Raji (cell line): ENCODE data around the gene ALDH8A1.

Experiments used
- POLR2A ChIP-seq: IDR thresholded peaks from 2 replicates; pipeline ENCODE4 v1.6.1; 2011; ENCODE audit warnings: low read depth, low read length, control low read depth; ENCODE audit not compliant: insufficient read depth

Gene ALDH8A1

DNA sequence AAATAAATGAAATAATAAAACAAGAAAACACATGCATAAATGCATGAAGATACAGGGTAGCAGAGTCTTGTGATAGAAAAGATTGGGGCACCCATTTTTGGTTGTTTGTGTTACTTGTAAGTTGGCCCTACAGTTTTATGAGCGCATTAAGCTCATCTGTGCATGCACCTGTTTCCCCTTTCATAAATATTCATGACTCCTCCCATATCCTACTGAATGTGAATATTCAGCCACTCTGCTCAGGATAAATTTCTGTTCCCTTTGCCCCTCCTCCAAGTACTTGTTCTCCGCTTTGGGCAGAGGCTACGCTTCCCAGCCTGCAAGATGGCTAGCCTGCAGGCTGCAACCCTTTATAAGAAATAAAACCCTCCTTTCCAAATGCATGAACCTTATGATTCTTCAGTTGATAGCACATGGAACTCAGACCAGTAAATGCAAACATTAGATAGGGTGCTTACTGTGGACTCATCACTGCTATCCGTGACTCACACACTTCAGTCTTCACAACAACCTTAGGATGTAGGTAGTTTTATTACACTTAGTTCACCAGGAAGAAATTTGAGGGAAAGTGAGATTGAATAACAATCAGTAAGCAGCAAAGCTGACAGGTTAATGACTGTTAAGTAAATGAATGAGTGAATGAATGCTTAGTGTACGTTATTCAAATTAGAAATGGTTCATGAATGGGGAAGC lies 15.0 kb downstream of the ALDH8A1 start:
- no peak for TF ChIP-seq POLR2A

DNA sequence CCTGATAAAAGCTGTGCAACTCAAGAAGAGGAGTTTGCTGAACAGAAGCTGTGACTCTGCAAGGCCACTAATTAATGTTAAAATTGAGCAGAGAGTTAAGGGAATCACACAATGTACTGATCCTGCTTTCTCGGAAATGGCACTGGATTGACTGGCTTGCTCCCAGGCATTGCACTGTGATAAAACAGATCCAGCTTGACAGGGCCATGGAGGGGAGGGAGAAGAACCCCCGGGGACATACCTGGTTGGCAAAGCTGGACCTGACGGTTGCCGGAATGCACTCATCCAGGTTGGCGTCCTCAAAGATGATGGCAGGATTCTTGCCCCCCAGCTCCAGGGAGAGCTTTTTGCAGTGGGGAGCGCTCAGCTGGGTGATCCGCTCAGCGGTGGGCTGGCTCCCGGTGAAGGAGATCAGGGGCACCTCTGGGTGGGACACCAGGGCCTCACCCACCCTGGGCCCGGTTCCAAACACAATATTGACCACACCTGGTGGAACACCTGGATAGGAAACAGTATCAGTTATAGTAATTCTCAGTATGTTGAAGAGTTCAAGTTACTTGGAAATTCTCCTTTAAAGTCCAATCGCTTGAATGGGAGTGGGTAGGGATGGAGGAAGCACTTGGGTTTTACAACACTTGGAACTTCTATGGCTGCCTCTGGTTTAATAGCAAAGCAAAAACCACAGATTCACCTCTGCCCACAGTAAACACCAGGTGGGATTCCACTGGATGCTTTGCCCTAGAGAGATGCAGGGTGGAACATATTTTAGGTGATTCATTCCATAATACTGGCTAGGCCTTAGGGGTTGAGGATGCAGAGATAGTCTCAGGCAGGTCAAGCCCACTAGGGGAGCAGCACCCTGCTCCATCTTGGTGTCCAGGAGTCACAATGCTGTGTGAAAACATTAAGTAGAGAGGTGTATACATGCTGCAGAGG lies 17.1 kb downstream of the ALDH8A1 start:
- TF ChIP-seq POLR2A, result no peak

DNA sequence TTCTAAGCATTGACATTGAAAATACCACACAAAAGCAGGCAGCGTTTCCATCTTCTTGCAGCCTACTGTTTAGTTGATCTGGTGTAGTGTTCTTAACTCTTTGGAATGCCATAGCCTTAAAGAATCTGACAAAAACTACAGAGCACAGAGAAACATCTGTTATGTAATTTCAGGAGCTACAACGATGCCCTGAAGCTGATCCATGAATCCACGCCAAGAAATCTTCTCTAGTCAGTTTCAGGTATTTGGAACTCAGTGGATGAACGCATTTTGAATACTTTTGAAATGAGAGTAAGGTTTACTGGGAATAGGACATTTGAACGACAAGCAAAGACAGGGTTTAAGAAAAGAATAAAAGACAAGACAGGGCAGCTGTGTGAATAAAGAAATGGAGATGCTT lies 17.8 kb downstream of the ALDH8A1 start:
- no peak for TF ChIP-seq POLR2A

DNA sequence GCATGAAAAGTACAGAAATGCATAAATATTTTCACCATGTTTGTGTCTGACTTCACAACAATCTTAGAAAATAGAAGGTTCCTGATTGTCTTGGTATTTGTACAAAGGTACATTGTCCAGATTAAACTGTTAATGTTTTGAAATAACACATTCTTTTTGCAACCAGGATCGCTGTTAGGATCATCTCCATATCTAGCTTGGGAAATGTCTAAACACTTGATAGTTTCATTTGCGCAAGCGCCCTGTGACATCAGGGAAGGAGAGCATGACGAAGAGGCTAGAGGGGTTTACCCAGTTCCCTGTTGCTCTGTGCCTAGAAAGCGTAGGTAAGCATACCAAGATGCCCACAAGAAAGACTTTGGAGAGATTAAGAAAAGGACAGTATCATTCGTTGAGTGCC lies 19.4 kb downstream of the ALDH8A1 start:
- TF ChIP-seq POLR2A, result no peak

DNA sequence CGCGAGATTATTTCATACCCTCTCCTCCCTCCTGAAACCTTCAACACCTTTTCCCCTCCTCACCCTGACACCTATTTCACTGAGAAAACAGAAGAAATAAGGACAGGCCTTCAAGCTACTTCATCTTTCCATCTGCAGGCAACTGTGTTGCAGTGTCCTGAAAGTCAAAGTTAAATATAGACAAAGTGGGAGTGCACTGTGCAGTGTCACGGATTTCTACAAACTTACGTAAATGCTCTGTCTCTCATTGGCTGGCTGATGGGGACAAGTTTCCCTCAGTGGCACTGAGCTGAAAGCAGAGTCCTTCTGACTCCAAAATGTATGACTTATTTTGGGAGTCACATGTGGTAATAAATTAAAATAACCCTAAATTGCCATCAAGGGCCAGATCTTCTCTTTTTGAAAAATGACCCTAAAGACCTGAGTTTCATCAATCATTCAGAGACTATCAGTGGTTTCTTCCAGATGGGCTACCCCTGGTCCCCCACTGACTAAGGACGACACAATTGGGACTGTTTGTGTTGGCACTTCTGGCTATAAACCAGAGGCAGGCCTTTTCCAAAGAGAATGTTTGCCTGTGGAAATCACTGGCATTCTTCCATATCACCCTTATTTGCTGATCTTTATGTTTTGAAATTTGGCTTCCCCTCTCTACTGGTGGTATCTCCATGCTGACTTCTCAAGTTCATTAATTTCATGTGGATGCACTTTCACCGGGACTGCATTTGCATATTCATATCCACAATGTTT lies 21.6 kb downstream of the ALDH8A1 start:
- no peak for TF ChIP-seq POLR2A

DNA sequence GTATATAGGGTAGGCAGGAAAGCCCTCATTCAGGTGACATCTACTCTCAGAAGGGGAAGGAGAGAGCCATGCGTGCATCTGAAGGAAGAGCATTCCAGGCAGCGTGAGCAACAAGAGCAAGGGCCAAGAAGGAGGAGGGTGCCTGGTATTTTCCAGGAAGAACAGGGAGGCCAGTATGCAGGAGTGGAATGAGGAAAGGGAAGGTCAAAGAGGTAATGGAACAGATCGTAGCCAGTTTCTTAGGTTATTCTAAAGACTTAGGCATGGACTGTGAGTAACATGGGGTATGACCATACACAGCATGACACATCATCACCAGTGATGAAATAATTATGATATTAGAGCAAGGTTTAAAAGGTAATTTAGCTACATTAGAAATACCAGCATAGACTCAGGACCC lies 24.1 kb downstream of the ALDH8A1 start:
- no peak for TF ChIP-seq POLR2A

DNA sequence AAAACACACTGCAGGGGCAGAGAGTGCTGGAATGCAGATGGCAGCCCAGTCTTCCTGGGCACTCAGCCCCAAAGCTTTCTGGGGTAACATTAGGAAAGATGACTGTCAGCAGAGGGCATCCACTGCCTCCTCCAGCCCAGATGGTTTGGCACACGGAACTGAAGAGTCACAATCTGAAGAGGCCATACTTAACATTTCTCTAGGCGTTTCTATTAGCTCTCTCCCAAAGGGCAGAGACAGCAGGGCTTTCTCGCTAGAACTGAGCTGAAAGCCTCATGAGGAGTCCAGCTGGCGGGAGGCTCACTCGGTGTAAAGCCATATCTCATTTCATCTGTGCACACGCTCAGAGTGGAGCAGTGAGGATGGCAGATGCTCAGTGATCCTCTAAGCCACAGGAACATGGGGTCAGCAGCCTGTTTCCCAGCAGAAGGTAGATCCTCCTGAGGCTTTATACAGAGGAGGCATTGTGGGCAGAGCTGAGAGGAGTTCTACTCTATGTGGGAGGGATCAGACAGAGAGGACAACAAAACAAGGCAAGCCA lies 28.1 kb downstream of the ALDH8A1 start:
- TF ChIP-seq POLR2A, result no peak

DNA sequence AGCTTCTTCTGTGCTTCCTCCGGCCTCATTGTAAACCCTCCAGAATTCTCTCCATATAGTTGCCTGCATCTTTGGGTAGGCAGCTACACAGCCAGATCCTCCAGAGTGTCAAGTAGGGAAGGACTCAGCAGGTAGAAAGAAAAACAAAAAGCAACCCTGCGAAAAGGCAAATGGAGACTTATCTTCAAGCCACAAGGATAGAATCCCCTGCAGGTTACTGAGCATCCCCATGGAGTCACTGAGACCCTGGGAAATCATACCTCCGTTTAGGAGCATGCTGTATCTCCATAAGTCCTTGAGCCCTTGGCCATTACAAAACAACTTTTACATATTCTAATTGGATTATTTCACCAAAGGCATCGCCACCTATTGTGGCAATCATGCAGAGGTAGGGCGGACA lies 28.6 kb downstream of the ALDH8A1 start:
- no peak for TF ChIP-seq POLR2A

DNA sequence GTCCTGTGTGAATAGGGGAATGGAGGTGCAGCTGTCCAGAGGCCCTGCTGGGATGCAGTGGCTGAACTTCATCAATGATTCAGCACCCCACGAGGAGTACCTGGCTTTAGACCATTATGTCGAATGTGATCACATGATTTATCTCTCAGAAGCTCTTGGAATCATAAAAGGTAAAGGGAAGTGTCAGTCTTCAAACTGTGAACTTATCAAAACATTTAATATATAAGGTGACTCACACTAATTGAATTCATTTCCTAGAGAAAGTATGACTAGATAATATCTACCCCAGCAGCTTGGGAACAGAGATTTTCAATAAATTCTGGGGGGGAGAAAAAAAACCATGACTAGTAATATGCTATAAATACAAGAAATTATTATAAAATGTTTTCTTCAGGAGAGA lies 29.5 kb downstream of the ALDH8A1 start:
- TF ChIP-seq POLR2A, result no peak

DNA sequence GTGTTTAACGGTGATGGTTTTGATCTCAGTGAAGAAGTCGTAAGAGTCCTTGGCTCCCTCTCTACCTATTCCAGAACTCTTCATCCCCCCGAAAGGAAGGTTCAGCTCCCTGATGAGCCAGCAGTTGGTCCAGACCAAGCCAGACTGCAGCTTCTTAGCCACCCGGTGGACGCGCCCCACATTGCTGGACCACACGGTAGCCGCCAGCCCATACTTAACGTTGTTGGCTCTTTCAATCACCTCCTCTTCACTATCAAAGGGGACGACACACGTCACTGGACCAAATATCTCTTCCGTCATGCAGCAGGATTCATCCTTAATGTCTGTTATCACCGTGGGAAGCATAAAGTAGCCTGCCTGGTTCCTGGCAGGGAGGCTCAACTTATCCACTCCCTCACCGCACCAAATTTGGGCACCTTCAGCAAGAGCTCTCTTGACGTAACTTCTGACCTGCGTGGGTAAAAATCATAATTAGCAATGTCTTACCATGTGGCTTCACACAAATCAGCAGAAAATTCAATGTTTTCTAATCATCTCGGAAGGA lies 31.4 kb downstream of the ALDH8A1 start:
- no peak for TF ChIP-seq POLR2A

DNA sequence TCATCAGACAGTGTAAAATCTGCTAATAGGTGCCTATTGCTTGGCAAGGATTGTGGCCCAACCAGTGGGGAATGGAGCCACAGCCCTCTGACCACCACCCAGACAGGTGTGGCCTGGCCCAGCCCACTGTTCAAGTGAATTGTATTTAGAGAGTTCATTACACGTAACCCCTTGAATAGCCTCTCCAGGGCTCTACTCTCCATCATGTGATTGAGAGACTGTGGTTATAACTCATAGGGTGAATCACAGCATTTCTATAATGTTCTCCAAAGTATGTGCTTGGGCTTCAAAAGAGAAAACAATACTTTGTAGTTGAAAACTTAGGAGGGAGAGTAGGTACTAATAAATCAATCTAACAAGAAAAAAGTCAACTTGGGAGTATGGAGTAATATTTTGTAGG lies 38.4 kb downstream of the ALDH8A1 start:
- no peak for TF ChIP-seq POLR2A

DNA sequence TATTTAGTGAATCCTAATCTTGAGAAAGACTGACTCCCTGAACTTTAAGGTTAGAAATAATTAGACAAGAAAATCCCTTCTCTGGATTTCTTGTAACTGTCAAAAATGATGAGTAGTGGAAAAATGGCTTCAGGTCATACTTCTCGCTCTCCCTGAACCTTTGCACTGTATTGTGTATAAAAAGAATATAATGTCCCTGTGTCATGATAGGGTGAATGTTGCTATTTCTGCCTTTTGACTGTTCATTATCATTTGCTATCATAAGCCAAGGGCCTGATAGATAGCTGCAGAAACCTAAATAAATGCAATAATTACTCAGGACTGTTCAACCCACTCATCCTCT lies 39.3 kb downstream of the ALDH8A1 start:
- TF ChIP-seq POLR2A, result no peak

DNA sequence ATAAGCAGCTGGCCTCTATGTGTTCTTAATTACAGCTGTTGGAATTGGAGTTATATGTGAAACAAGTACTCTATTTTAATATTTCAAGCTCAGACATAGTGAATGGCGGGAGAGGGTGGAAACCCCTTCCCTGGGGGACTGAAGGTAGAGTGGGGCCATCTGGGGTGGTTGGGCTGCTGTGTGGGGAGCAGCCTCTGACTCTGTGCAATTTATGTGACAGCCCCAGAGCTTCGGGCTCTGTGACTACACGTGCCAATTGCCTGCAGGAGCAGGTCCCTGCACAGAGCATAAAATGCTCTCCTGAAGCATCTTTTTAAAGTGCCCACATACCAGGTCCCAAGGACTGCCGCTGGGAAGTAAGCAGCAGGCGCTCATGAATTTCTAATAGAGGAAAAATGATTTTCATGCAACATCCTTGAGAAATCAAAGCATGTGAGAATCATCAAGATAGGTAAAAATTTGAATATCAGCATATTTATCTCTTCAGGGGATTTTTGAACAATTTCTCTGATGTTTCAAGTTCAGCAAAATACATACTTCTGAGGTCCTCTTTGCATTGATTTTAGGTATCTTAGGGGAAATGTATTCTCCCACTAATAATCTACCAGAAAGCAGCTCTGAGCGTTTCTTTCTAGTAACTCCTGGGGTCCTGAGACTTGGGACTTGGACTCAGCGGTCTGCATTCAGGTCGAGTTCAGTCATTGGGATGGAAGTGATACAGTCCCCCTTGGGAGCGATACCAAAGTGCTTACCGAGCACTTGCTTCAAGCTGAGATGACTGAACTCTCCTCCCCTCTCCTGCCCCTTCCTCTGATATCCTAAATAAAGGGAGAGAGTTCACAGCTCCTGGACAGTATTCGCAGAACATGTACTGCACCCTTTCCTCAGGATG lies 40.0 kb downstream of the ALDH8A1 start:
- TF ChIP-seq POLR2A, result no peak

DNA sequence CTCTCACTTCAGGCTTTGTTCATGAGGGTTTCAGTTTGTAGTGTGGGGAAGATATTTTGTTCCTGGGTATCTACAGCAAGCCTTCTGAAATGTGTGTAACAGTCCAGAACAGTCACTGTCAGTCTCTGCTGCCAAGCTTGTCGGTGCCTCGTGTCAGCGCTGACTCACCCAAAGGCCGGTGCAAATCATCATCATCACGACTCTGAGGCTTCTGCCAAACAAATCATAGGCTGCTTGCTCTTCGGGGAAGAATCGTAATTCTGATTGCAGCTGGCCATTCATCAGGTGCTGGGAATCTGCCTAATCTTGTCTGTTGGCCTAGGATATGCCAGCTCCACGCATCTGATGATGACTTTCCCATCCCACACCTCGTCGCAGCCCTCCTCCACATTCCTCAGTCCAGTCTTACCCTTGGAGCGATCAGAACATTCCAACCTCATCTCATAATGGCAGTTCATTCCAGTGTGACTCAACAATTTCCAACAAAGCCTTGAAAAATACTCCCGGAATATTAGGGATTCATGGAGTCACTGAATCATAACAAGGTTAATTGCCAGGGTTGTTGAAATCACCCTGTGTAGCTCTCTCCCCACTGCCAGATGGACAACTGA lies 40.9 kb downstream of the ALDH8A1 start:
- TF ChIP-seq POLR2A, result no peak
